Measurements from ENCODE around the gene STAT1. TPM values are rescaled to one million over a fixed set of nuclear protein-coding genes. Genes with fewer than 3 reads are reported as not detected.
A peak's percentile ranks its signal among the peaks of the same experiment; 100 is the strongest.

STAT1 gene
- polyA plus RNA-seq, 1 donor (not counting 4 experiments of a cell fraction or from before 2014, with no cell fraction given), result 181 TPM

DNA sequence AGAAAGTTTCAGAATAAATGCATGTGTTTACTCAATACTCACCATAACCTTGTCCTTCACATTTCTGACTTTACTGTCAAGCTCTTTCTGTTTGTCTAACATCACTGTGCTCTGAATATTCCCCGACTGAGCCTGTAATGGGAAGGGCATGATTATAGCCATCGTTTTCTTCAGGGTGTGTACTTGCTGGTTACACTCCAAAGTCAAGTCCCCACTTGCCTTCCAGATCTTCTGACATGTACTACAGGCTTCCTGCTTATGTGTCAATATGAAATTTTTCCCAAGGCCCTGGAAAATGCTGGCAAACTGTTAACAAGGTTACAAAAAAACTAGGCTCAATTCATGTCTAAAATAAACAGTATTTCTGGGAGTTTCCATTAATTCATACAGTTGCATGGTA, 12.9 kb downstream of the STAT1 start:
- peak; percentile 73 for DNase-seq (ENCODE audit: low read depth, low spot score)
- no peak for TF ChIP-seq CTCF (optimal IDR thresholded peaks at IDR 0.05 in 1 of 3, IDR thresholded peaks at IDR 0.05 in 1 of 3, conservative IDR thresholded peaks at IDR 0.05 in 1 of 3; ENCODE audit: extremely low read depth in 1 of 3, insufficient read depth in 2 of 3, low read length in 3 of 3)
- TF ChIP-seq EZH2 (IDR thresholded peaks at IDR 0.05; ENCODE audit: low read length), result no peak
- H3K4me2 ChIP-seq (ENCODE audit: control insufficient read depth, extremely low read depth, insufficient read depth, low read depth, low read length), result peak overlapping the region; percentile 46
- no peaks in the 10 kb centered on the region for H3K27me3 ChIP-seq (ENCODE audit: control insufficient read depth, extremely low read depth, insufficient read depth, low read length)
- no peak overlapping the region for H2AFZ ChIP-seq (ENCODE audit: control insufficient read depth, low read length)
- no peaks in the 10 kb centered on the region for H3K9me1 ChIP-seq (ENCODE audit: control insufficient read depth, extremely low read depth, insufficient read depth, low read length)
- H3K9ac ChIP-seq (ENCODE audit: control insufficient read depth, extremely low read depth, insufficient read depth, low read length), result peak overlapping the region; percentile 25
- H3K4me3 ChIP-seq (ENCODE audit: control insufficient read depth in 2 of 3, extremely low read depth in 1 of 3, insufficient read depth in 2 of 3, low read depth in 1 of 3, low read length in 3 of 3), result no peak overlapping the region
- peak overlapping the region; percentile 63 for H3K27ac ChIP-seq (ENCODE audit: control insufficient read depth, insufficient read depth, low read length)
- peak; percentile 99 for FAIRE-seq
- dilution Hi-C loops (cut with MboI; ENCODE audit: extremely low pct_ligation_motif_present, low sequenced_read_pairs), result no loop called here
- peaks cover 38 to 60% of the 10 kb centered on the region in 2 experiments for H3K36me3 ChIP-seq (ENCODE audit: control insufficient read depth in 2 of 2, extremely low read depth in 1 of 2, insufficient read depth in 2 of 2, low read length in 2 of 2)
- no peaks in the 10 kb centered on the region for H3K9me3 ChIP-seq (ENCODE audit: control insufficient read depth, low read depth, low read length)
- H3K79me2 ChIP-seq (ENCODE audit: control insufficient read depth, insufficient read depth, low read length), result no peaks in the 10 kb centered on the region
- H3K4me1 ChIP-seq (ENCODE audit: control insufficient read depth, extremely low read depth, insufficient read depth, low read length), result peaks cover 18% of the 10 kb centered on the region
- H4K20me1 ChIP-seq (ENCODE audit: control insufficient read depth, extremely low read depth, insufficient read depth, low read length), result no peaks in the 10 kb centered on the region

DNA sequence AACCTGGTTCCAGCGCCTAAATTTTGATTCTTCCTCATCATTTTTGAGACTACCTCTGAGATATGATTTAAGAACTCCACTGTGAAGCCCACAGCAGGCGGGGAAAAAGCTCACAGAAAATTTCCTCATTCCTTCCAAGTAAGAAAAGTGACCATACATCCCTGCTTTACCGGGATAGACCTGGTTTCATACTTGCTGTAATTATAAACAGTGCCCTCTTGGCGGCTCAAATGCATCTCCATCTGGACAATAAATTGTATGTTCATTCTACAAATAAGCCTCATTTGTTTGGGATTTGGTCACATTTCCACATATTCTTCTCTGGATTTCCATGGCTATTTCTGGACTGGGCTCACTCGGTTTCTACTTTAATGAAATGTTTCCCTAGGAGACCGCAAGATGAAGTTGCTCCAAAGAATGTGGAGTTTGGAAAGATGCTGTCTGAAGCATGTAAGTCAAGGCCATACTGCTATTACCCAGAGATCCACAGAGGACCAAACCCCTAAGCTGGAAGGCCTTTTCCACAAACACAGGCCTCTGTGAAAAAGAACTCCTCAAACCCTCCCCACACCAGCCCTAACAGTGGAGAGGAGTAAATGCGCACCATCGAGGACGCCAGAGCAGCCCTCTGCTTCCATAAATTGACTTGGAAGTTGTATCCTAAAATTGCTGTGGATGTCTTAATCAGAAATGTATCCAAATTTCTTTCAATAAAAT, 13.9 kb downstream of the STAT1 start:
- H3K4me3 ChIP-seq (ENCODE audit: control insufficient read depth in 2 of 3, extremely low read depth in 1 of 3, insufficient read depth in 2 of 3, low read depth in 1 of 3, low read length in 3 of 3), result no peak overlapping the region

More for the DNA sequence above, 13.9 kb downstream of the STAT1 start:
- DNase-seq (ENCODE audit: low read depth, low spot score) (no peak), FAIRE-seq (no peak)
- H3K79me2 ChIP-seq (ENCODE audit: control insufficient read depth, insufficient read depth, low read length), result no peaks in the 10 kb centered on the region
- no peak overlapping the region for H3K9ac ChIP-seq (ENCODE audit: control insufficient read depth, extremely low read depth, insufficient read depth, low read length)
- no peak overlapping the region for H2AFZ ChIP-seq (ENCODE audit: control insufficient read depth, low read length)
- no peaks in the 10 kb centered on the region for H4K20me1 ChIP-seq (ENCODE audit: control insufficient read depth, extremely low read depth, insufficient read depth, low read length)
- H3K9me3 ChIP-seq (ENCODE audit: control insufficient read depth, low read depth, low read length), result no peaks in the 10 kb centered on the region
- H3K4me2 ChIP-seq (ENCODE audit: control insufficient read depth, extremely low read depth, insufficient read depth, low read depth, low read length), result no peak overlapping the region
- peak overlapping the region; percentile 63 for H3K27ac ChIP-seq (ENCODE audit: control insufficient read depth, insufficient read depth, low read length)
- H3K36me3 ChIP-seq (ENCODE audit: control insufficient read depth in 2 of 2, extremely low read depth in 1 of 2, insufficient read depth in 2 of 2, low read length in 2 of 2), result peaks cover 36 to 60% of the 10 kb centered on the region in 2 experiments
- dilution Hi-C loops (cut with MboI; ENCODE audit: extremely low pct_ligation_motif_present, low sequenced_read_pairs), result no loop called here
- no peaks in the 10 kb centered on the region for H3K9me1 ChIP-seq (ENCODE audit: control insufficient read depth, extremely low read depth, insufficient read depth, low read length)
- H3K4me1 ChIP-seq (ENCODE audit: control insufficient read depth, extremely low read depth, insufficient read depth, low read length), result peaks cover 18% of the 10 kb centered on the region
- TF ChIP-seq EZH2 (IDR thresholded peaks at IDR 0.05; ENCODE audit: low read length) (no peak), CTCF (optimal IDR thresholded peaks at IDR 0.05 in 1 of 3, IDR thresholded peaks at IDR 0.05 in 1 of 3, conservative IDR thresholded peaks at IDR 0.05 in 1 of 3; ENCODE audit: extremely low read depth in 1 of 3, insufficient read depth in 2 of 3, low read length in 3 of 3) (no peak)
- H3K27me3 ChIP-seq (ENCODE audit: control insufficient read depth, extremely low read depth, insufficient read depth, low read length), result no peaks in the 10 kb centered on the region

All from keratinocyte (primary cell).